ENCODE measurements around the gene KDM1A.

KDM1A gene

GRCh38 chr1:23079025-23079424 is 59.8 kb downstream of the KDM1A start:
- no peak for DNase-seq

- no peak for DNase-seq
Measured at GRCh38 chr1:23080885-23081284, 61.6 kb downstream of the KDM1A start.

GRCh38 chr1:23081376-23081775 is 62.1 kb downstream of the KDM1A start:
- DNase-seq: no peak

GRCh38 chr1:23083714-23084480 is 64.6 kb downstream of the KDM1A start:
- no peak for DNase-seq

DNA sequence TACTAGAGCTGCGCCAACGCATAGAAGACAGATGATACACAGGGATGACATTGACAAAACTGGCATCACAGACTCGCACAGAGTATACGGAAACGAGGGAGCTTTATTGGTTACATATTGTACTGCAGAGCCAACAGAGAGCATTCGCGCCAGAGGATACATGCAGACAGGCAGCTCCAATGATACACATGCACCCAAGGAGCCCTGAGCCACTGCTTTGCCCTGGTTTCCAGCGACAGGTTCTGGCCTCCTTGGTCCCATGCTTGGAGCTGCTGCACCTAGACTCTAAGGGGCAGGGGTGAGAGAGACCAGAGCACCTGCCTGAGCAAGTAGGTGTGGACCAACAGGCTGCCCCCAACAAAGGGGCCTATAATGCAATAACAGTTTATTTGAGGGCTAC is 65.6 kb downstream of the KDM1A start:
- no peak for DNase-seq

GRCh38 chr1:23085696-23086095 is 66.4 kb downstream of the KDM1A start:
- no peak for DNase-seq

DNA sequence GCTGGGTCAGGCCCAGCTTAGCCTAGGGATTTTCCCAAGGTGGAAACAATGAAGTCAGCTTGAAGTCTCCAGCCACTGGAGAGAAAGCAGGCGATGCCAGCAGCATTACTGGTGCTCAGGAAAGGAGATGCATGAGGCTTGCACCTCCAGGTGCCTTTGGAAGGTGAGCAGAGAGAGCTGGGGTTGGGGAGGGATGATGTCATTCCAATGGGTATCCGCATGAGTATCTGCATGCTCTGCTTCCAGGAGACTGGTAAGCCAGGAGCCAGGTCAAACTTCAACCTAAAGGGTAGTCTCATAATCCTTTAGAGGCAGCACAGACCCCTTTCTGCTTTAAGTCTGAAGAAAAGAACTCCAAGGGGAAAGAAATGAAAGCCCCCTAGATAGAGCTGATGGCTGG is 68.8 kb downstream of the KDM1A start:
- no peak for DNase-seq

- no peak for DNase-seq
Measured at GRCh38 chr1:23090056-23090455, 70.8 kb downstream of the KDM1A start.

DNA sequence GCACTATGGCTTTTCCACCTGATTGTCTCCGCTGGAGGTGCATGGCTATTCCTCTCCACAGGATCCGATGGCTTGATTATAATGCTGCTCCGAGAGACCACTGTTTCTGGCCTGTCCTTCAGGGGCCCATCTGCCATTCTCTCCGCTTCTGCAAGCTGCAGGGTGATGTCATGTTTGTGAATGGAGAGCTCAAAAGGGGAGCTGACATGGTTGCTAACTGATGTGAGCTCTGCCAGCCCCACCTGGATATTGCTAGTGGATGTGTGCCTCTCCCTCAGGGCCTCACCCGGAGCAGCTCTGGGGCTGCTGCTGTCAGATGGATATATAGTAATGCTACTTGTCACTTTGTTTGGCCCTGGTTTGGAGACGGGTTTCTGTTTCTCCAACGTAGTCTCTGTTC is 72.3 kb downstream of the KDM1A start:
- DNase-seq: no peak

- no peak for DNase-seq
Measured at GRCh38 chr1:23092447-23092846, 73.2 kb downstream of the KDM1A start.

DNA sequence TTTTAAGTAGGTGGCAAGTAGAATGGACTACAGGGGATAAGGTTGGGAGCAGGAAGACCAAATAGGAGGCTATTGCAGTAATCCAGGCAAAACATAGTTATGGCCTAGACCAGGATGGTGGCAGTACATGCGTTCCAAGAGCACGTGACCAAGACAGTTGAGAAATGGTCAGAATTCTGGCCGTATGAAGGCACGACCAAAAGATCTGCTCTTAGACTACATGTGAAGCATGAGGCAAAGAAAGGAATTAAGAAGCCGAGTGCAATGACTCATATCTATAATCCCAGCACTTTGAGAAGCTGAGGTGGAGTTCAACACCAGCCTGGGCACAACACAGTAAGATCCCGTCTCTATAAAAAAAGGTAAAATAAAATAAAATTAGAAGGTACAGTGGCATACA is 78.0 kb downstream of the KDM1A start:
- DNase-seq: no peak

GRCh38 chr1:23098463-23099170 is 79.3 kb downstream of the KDM1A start:
- DNase-seq: peak; percentile 83

DNA sequence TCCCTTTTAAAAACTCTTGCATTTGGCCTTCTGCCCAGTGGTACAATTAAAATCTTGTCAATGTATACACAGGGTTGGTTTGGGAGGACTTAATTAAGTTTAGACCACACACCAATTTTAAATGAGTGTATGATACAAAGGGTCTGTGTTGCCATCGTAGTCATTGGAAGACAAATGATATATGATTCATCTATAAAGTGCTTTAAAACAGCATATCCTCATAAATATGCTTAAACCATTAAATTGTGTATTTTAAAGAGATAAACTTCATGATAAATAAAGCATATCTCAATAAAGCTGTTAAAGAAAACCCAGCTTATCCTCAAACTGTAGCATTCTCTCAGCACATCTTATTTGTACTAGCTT is 79.9 kb downstream of the KDM1A start:
- peak; percentile 72 for DNase-seq

DNA sequence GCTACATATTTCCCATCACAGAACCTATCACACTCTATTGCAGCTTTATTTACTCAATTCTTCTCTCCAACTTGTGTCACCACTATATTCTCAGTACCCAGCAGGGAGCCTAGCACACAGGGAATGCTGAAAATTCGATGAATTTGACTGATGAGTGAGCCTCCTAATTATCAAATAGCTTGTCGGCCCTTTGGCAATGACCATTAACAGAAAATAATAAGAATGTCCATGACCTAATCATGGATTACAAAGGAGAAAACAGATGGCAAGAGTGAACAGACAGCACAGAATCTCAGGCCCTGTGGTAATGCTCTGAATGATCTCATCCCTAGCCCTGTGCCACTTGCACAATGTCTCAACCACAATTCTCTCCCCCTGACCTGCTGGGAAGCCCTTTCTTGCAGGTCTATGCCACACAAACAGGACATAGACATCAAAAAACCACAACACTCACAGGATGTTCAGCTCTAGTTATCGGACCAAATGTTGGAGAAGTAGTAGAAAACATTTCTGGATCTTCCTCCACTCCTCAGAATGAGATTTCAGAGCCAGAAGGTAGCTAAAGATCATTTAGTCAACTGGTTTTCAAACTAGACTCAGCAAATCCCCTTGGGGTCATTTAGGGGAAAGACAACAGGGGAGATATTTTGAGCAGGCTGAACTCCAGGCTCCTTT is 80.9 kb downstream of the KDM1A start:
- DNase-seq: no peak

- no peak for DNase-seq
Measured at GRCh38 chr1:23101101-23101827, 82.0 kb downstream of the KDM1A start.

- no peak for DNase-seq
Measured at GRCh38 chr1:23101887-23102286, 82.6 kb downstream of the KDM1A start.

GRCh38 chr1:23102289-23102688 is 83.0 kb downstream of the KDM1A start:
- no peak for DNase-seq

DNA sequence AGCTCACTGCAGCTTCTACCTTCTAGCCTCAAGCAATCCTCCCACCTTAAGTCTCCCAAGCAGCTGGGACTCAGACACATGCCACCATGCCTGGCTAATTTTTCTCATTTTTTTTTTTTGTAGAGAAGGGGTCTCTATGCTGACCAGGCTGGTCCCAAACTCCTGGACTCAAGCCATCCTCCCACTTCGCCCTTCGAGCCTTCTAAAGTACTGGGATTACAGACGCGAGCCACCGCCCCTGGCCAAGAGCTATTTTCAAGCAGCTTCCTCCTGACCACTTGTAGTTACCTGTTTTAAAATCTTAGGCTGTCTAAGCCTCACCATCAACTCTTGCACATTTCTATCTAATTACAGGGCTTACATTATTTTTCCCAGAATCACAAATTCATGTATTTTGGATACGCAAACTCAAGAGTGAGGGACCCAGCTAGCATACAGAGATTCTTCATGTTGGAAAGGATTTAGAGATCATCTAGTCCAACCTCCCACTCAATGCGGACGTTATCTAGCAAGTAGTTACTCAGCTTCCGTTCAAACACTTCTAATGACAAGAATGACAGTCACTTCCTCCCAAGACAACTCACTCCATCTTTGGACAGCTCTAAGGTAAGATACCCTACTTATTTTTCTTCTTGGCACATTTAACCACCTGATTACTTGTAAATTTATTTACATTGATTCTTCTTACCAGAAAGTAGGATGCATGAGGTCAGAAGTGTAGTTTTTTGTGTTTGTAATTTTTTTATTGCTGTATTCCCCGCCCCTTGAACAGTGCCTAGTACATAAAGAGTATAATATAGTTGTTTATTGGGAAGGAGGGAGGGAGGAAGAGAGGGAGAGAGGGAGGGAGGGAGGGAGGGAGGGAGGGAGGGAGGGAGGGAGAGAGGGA is 84.0 kb downstream of the KDM1A start:
- DNase-seq: no peak

DNA sequence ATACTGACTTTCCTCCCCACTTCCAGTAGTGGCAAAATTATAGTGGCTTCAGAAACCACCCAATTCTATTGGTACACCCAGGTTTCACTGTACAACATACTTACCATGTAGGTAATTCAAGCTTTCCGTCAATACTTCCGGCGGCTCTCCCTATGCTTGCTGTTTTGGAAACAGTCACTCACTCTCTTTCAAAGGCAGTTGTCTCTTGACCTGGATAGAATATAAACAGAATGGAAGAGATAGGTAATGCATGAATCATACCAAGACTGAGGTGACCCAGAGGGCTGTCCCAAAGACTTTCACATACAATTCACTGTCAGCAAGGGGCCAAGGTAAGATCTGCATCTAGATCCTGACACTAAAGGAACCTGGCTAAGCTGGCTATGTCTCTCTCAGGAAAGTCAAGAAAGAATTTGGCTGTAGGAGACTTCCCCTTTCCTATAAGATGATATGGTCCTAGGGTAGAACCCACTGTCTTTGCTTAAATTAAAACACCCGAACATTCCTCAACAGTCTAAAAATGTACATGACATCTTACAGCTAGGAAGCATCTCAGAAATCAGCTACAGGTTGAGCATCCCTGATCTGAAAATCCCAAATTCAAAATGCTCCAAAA is 89.8 kb downstream of the KDM1A start:
- no peak for DNase-seq

DNA sequence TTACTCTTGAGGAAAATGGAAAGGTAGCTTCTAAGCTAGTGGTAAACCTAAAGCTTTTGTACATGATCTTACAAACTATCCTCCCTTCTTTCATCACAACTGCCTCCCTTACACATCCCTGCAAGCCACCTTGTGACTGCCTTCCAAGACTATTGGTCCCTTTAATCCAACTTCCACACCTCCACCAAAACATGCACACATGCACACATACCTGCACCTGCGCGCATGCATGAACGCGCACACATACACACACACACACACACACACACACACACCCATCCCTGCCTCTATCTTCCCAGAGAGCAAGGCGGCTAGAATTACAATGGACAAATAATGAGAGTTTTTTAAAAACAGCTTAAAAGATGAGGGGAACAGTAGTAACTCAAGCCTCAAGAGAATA is 91.1 kb downstream of the KDM1A start:
- no peak for DNase-seq

DNA sequence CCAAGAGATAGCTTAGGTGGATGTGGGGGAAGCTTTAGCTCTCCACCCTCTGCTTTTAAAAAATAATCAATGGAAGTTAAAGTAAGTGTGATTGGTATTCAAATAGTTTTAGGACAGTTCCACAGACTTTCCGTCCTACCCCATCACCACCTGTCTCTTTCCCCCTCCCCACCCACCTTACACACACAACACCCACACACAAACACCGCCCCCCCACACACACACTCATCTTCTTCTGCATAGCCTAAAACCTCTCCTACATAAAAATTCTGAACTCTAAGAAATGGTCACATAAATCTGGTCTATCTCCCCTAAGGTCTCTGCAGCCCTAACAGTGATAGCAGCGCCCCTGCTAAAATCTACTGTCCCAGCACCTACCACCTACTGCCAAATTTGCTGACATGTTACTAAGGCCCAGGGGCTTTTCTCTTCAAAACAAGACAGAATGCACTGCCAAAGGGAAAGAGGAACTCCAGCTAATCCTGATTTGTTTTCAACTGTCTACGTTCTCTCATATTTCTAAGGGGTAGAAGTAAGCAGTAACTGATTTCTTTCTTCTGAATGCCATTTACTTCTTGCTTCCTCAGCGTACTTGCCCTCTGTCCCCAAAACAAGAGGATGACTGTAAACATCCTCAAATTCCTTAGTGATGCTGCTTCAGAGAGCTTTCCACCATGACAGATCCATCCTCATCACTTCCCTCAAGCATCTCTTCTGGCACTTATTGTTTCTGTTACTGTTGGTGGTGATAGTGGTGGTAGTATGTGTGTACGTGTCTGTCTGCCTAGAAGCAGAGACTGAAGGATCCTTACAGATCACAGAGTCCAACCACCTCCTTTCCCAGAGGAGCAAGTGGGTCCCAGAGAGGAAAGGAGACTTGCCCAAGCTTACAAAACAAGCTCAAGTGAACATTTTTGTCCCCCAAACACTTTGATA is 92.6 kb downstream of the KDM1A start:
- no peak for DNase-seq

Data from NCI-H1105 (cell line).